HG03066 (cell line): ENCODE measurements around the gene MESP2.

Experiments
- ATAC-seq: cut with Tn5 transposase; IDR thresholded peaks from one replicate; pipeline ENCODE4 v1.9.1; 2021; ENCODE audit warnings: low read depth; ENCODE audit not compliant: unreplicated experiment

Gene MESP2

DNA sequence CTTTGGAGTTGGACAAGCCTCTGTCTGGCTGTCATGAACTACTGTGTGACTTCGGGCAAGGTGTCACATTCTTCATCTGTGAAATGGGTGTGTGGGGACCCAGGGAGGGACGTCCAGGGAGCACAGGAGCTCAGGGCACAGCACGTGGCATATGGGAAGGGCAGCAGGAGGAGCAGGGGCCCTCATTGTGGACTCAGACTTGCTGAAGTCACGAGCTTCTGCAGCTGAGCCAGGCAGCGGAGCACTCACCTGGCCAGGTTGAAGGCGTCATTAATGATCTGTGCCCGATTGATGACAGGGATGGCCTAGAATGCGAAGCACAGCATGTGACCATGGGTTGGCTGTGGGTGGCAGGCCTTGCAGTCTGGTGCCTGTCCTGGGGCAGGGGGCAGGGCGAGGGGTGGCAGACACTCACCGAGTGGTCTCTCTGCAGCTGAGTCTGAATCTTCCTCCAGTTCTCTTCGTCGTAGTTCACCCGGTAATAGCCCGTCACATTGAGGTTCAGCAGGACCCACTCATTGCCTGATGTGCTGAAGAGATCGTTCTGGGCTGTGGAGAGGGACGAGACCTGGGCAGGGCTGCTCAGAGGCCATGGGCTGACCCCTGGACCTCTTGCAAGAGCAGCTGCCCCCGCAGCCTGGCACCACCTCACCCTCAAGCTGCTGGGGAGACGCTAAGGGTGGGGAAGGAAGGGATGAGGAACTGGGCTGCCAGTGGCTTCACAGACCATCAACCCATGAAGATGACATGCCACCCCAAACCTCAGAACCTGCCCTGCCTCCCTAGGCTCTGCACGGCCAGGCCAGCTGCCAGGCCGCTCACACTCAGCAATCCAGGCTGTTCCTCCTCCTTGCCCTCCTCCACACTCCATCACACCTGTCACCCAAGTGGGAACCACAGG, 23.1 kb downstream of the MESP2 start:
- no peak for ATAC-seq

DNA sequence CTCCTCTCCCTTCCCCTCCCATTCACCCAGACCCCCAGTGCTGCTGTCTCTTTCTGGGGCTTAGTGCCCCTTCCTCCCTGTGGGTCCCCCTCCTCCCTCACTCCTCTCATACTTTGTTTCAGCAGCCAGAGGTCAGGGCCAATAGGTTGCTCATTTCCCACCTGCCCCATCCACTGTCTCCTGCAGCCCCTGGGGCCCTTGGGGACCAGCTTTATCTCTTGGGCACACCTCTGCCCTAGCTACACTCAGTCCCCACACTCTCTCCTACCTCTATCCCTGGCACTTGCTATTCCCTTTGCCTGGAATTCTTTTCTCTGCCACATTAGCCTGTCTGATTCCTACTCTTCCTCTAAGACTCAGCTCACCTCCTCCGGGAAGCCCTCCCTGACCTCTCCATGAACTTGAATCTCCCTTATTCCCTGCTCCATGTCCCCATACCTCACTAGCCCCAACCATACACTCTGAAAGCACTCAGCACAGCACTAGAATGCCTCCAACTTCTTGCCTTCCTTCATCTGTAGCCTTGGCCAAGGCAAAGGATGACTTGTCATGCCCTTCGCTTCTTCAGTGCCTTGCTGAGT, 23.9 kb downstream of the MESP2 start:
- ATAC-seq = no peak

- ATAC-seq = no peak
These were observed 25.5 kb downstream of the MESP2 start for GRCh38 chr15:89801471-89802195.

- ATAC-seq = no peak
These were observed 26.2 kb downstream of the MESP2 start for GRCh38 chr15:89802231-89802928.

GRCh38 chr15:89802986-89803824, 27.1 kb downstream of the MESP2 start:
- no peak for ATAC-seq

GRCh38 chr15:89803941-89804800, 28.0 kb downstream of the MESP2 start:
- no peak for ATAC-seq

DNA sequence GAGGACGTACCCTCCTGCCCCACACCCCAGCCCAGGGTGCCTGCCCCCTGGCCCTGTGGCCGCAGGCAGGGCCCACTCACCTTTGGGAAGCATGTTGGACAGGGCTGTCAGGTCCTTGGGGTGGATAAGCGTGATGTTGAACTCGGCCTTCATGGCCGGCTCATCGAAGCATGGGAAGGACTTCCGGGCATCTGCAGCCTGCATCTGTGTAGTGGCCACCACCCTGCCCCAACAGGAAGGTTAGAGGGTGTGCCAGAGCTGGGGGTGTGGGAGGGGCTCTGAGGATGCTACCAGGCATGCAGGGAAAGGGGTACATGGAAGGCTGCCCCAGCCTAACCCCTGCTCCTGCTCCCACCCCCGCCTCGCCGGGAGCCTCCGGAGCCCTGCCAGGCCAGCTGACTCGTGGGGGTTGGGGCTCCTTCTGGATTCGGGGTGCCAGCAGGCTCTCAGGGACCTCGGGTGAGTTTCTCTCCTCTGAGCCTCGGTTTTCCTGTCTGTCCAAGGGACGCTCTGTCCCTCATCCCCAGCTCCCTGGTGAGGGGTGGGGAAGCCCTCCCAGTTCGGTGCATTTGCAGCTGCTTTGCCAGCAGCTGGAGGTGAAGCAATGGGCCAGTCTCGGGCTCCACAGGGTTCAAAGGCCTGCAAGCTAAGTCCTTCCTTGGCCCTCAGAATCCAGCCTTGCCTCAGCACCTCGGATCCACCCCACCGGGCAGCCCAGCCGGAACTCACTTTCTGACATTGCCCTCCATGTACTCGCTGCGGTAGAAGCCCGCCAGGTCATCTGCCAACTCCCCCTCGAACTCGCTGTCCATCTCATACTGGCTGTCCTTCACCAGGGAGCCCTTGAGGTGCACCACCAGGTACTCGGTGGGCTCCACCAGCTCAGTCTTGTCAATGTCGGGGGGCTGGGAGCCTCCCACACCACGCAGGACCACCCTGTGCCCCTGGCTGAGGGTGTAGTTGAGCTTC, 29.4 kb downstream of the MESP2 start:
- no peak for ATAC-seq

GRCh38 chr15:89806210-89806558, 30.1 kb downstream of the MESP2 start:
- ATAC-seq = no peak

- ATAC-seq = no peak
These were observed 30.7 kb downstream of the MESP2 start for GRCh38 chr15:89806559-89807550.

GRCh38 chr15:89807689-89808088, 31.6 kb downstream of the MESP2 start:
- ATAC-seq = no peak

DNA sequence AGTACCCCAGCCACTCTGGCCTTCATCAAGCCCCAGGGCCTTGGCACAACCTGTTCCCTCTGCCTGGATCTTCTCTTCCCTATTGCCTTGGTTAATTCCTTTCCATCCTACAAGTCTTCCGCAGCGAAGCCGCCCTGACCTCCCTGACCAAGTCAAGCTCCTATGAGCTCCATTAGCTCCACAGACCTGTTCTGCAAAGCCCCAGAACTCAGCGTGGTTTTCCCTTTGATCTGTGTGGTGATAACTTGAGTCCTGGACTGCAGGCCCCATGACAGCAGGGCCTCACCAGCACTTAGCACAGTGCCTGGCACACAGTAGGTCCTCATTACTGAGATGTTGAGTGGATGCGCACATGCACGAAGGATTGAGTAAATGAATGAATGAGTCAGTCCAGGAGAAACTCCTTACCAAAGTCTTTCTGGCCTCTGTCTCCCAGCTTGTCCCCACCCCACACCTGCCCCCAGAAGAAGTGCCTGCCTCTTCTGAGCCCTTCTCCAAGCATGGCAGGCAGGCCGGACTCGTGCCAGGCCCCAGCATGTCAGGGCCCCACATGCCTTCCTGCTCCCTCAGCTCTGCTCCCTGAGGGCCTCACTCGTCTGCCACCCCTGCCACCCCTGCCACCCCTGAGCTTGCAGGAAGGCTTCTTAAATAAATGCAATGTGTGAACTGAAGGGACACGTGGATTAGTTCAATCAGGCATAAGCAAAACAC, 32.2 kb downstream of the MESP2 start:
- ATAC-seq = no peak

DNA sequence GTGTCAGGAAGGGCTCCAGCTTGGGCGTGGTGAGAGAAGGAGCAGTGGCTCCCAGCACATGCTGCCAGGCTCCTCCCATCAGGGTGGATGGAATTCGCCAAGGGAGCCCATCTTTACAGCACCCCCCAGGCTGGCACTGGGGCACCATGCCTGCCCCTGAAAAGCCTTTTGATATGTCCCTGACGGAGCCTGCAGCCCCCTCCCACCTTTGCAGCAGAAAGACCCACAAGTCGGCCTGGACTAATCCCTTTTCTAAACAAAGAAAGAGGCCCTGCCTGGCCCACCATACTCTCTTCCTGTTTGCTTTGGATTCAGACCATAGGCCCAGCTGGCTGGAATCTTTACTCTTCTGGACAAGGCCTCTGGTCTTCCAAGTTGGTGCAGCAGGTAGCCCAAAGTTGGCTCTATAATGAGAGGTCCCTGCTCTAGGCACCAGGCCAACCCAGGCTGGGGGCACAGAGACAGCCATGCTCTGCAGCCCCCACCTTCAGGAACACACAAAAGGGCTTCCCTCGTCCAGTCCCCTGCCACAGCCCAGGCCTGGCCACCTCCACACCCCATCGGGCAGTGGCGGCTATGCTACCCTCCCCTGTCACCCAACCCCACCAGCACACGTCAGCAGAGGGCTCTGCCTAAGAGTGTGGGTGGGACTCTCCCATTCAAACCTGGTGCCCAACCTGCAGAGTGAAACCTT, 33.1 kb downstream of the MESP2 start:
- no peak for ATAC-seq

GRCh38 chr15:89809787-89810148, 33.6 kb downstream of the MESP2 start:
- no peak for ATAC-seq

GRCh38 chr15:89810837-89811236, 34.7 kb downstream of the MESP2 start:
- no peak for ATAC-seq

GRCh38 chr15:89812011-89812846, 36.1 kb downstream of the MESP2 start:
- no peak for ATAC-seq
